Endothelial cell of umbilical vein (primary cell): ENCODE results near the gene AP4M1. TPM values are rescaled to one million over a fixed set of nuclear protein-coding genes. Genes with fewer than 3 reads are reported as not detected.

Source experiments
- BruUV-seq: library from RNA; stranded (reverse); fragments of 400-500 nt; replicated peaks from 2 replicates; lab custom pipeline; 2021; lab: Mats Ljungman, UMichigan
- CTCF ChIA-PET: fragments of 300-600, 350-600 bp; sonication (Branson Sonifier 250); formaldehyde crosslinking; loops from one replicate; lab custom pipeline; 2021; ENCODE audit warnings: antibody characterized with exemption, inconsistent platforms; lab: Charles Lee
- POLR2A ChIA-PET: fragments of 300-600, 350-600 bp; sonication (Branson Sonifier 250); formaldehyde crosslinking; loops from one replicate; lab custom pipeline; 2021; ENCODE audit warnings: antibody characterized with exemption, inconsistent platforms; lab: Charles Lee
- DNase-seq: peaks from one replicate; pipeline ENCODE4 v3.0.0-alpha.2; 2011; ENCODE audit warnings: low read depth, low spot score
- FAIRE-seq: peaks from 2 replicates; lab custom pipeline; 2011; peaks lifted over from hg19 to GRCh38; lab: Jason Lieb, UNC
- H2AFZ ChIP-seq: 2 replicates; pipeline ENCODE4 v1.6.0; 2012; ENCODE audit warnings: low read depth, low read length, control low read depth, inconsistent platforms
- H3K27ac ChIP-seq: 2 replicates; pipeline ENCODE4 v1.5.1; 2011; ENCODE audit warnings: low read depth, mild to moderate bottlenecking, control low read depth, low read length, moderate library complexity; ENCODE audit not compliant: insufficient read depth
- H3K27me3 ChIP-seq, 2 experiments: 2 replicates each; pipeline versions ENCODE4 v1.6.0 to v1.6.1; 2011; ENCODE audit warnings: low read length in 2 of 2, mixed read lengths in 1 of 2; ENCODE audit not compliant: control insufficient read depth in 2 of 2, insufficient read depth in 2 of 2
- H3K36me3 ChIP-seq, 2 experiments: 2 replicates in 1 of 2; 3 replicates in 1 of 2; pipeline ENCODE4 v1.5.1; 2011; ENCODE audit warnings: low read length in 2 of 2, mild to moderate bottlenecking in 1 of 2, moderate library complexity in 1 of 2; ENCODE audit not compliant: control insufficient read depth in 2 of 2, insufficient read depth in 2 of 2; ENCODE audit errors: extremely low read depth in 1 of 2
- H3K4me1 ChIP-seq: 3 replicates; pipeline ENCODE4 v1.5.1; 2011; ENCODE audit warnings: mild to moderate bottlenecking, low read length; ENCODE audit not compliant: control insufficient read depth, insufficient read depth; ENCODE audit errors: extremely low read depth
- H3K4me2 ChIP-seq: 2 replicates; pipeline ENCODE4 v1.6.1; 2011; ENCODE audit warnings: low read length, control low read depth, mixed read lengths; ENCODE audit not compliant: insufficient read depth
- H3K4me3 ChIP-seq, 3 experiments: fragments of 200-600 bp in 1 of 3; sonication (generic), shearing (Covaris generic) in 1 of 3; replicated peaks in 1 of 3; 2 replicates each; pipeline ENCODE4 v1.5.1; 2011 to 2016; ENCODE audit warnings: control low read depth in 3 of 3, low read length in 3 of 3, mild to moderate bottlenecking in 2 of 3, inconsistent platforms in 1 of 3, low read depth in 1 of 3, moderate library complexity in 1 of 3; ENCODE audit not compliant: insufficient read depth in 1 of 3
- H3K79me2 ChIP-seq: 2 replicates; pipeline ENCODE4 v1.6.0; 2012; ENCODE audit warnings: low read length, inconsistent platforms; ENCODE audit not compliant: control insufficient read depth, insufficient read depth
- H3K9ac ChIP-seq: replicated peaks from 2 replicates; pipeline ENCODE3; 2011; ENCODE audit warnings: low read length, control low read depth; ENCODE audit not compliant: insufficient read depth; ENCODE audit errors: extremely low read depth
- H3K9me1 ChIP-seq: replicated peaks from 3 replicates; pipeline ENCODE4 v1.6.0; 2011; ENCODE audit warnings: mild to moderate bottlenecking, low read length; ENCODE audit not compliant: control insufficient read depth, insufficient read depth; ENCODE audit errors: extremely low read depth
- H3K9me3 ChIP-seq: replicated peaks from 2 replicates; pipeline ENCODE4 v1.5.1; 2012; ENCODE audit warnings: low read length, inconsistent platforms; ENCODE audit not compliant: control insufficient read depth, insufficient read depth
- H4K20me1 ChIP-seq: replicated peaks from 2 replicates; pipeline ENCODE3; 2011; ENCODE audit warnings: mild to moderate bottlenecking, low read length; ENCODE audit not compliant: control insufficient read depth, insufficient read depth; ENCODE audit errors: extremely low read depth
- CTCF ChIP-seq, 2 donors: IDR thresholded peaks; 1 replicate in 1 of 2; 2 replicates in 1 of 2; pipeline ENCODE4 v1.5.1; 2011; ENCODE audit warnings: low read length in 2 of 2, mild to moderate bottlenecking in 2 of 2, moderate library complexity in 2 of 2, control low read depth in 1 of 2, inconsistent platforms in 1 of 2, low read depth in 1 of 2; ENCODE audit not compliant: insufficient read depth in 1 of 2; ENCODE audit errors: extremely low read depth in 1 of 2
- EZH2 ChIP-seq: IDR thresholded peaks from 2 replicates; pipeline ENCODE4 v1.6.1; 2012; ENCODE audit warnings: borderline replicate concordance, low read depth, mild to moderate bottlenecking, moderate library complexity, low read length, inconsistent platforms; ENCODE audit not compliant: severe bottlenecking
- FOS ChIP-seq: IDR thresholded peaks from 2 replicates; pipeline ENCODE4 v1.6.1; 2011; ENCODE audit warnings: mild to moderate bottlenecking, low read length, moderate library complexity, borderline replicate concordance; ENCODE audit not compliant: insufficient read depth
- GATA2 ChIP-seq: IDR thresholded peaks from 2 replicates; pipeline ENCODE4 v1.7.0; 2011; ENCODE audit warnings: low read depth, mild to moderate bottlenecking, moderate library complexity, mixed read lengths, low read length; ENCODE audit not compliant: insufficient read length, insufficient read depth
- JUN ChIP-seq: IDR thresholded peaks from 2 replicates; pipeline ENCODE4 v1.6.1; 2011; ENCODE audit warnings: borderline replicate concordance, low read depth; ENCODE audit not compliant: insufficient read length, insufficient read depth
- MAX ChIP-seq: IDR thresholded peaks from 2 replicates; pipeline ENCODE4 v1.6.1; 2011; ENCODE audit not compliant: insufficient read depth, insufficient read length
- MYC ChIP-seq: IDR thresholded peaks from one replicate; pipeline ENCODE4 v1.6.1; 2011; ENCODE audit warnings: mild to moderate bottlenecking, low read depth, low read length
- POLR2A ChIP-seq: IDR thresholded peaks from 2 replicates; pipeline ENCODE4 v1.6.1; 2012; ENCODE audit warnings: low read depth, mild to moderate bottlenecking, control low read depth, low read length
- POLR2AphosphoS5 ChIP-seq: IDR thresholded peaks from 2 replicates; pipeline ENCODE4 v1.6.1; 2012; ENCODE audit warnings: low read depth, mild to moderate bottlenecking, control low read depth, low read length, moderate library complexity; ENCODE audit not compliant: insufficient read depth
- dilution Hi-C: fragments of 300-500 bp; cut with MboI; formaldehyde crosslinking; loops from one replicate; pipeline ENCODE4 v1.15.0; 2019; ENCODE audit warnings: low sequenced_read_pairs; ENCODE audit not compliant: extremely low pct_ligation_motif_present
- intact Hi-C: fragments of 100-400 bp; cut with micrococcal nuclease; formaldehyde crosslinking; loops from one replicate; pipeline ENCODE4 v1.10.0; 2022
- polyA plus RNA-seq, 4 experiments: library from polyadenylated mRNA; depleted of rRNA in 3 of 4; stranded (reverse) in 3 of 4; unstranded in 1 of 4; fragments of >200 nt; gene quantifications; 2 replicates each; pipeline versions ENCODE4 v1.2.1 to v1.2.3, GENCODE V29; 2011 to 2012; ENCODE audit warnings: missing spikeins in 1 of 4
- total RNA-seq: library from RNA; stranded (reverse); gene quantifications from 2 replicates; pipeline ENCODE4 v1.2.3, GENCODE V29; 2021

The AP4M1 gene
- total and polyA plus RNA-seq, 2 donors (not counting 3 experiments of a cell fraction or from before 2014, with no cell fraction given) = 20.5 to 27.4 TPM

DNA sequence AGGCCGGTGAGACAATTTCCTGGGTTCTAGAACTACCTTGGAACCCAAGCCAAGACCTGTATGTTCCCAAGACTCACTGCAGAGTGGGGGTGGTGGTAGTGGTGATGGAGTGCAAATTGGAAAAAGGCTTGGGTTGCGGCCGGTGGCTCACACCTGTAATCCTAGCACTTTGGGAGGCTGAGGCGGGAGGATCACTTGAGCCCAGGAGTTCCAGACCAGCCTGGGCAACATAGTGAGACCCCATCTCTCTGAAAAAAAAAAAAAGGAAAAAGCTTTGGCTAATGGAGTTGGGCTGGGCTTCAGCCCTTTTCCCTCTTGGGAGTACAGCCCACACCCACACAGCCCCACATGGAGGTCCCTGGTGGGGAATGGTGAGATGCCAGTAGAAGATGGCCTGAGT is 4.1 kb downstream of the AP4M1 start:
- intact Hi-C loops = loop anchor here (10.0 kb wide), 1 partner anchor 1019 kb away; the partner anchor contains the start of gene SERPINE1
- H3K36me3 ChIP-seq = peaks cover 9 to 36% of the 10 kb centered on the region in 2 experiments
- CTCF ChIA-PET = no interaction called here

More for the DNA sequence above, 4.1 kb downstream of the AP4M1 start:
- BruUV-seq = no TSS peak
- dilution Hi-C loops = no loop called here
- Histone ChIP-seq H3K79me2 (peaks cover 6% of the 10 kb centered on the region), H2AFZ (no peak overlapping the region), H3K27me3 (no peaks in the 10 kb centered on the region), H3K4me1 (peaks cover 7% of the 10 kb centered on the region), H3K9ac (no peak overlapping the region), H4K20me1 (no peaks in the 10 kb centered on the region), H3K4me2 (no peak overlapping the region), H3K9me1 (no peaks in the 10 kb centered on the region), H3K4me3 (no peak overlapping the region), H3K27ac (no peak overlapping the region), H3K9me3 (no peaks in the 10 kb centered on the region)
- FAIRE-seq (no peak), DNase-seq (no peak)
- TF ChIP-seq MYC (no peak), MAX (no peak), POLR2AphosphoS5 (no peak), GATA2 (no peak), POLR2A (no peak), FOS (no peak), JUN (no peak), CTCF (IDR thresholded peaks at IDR 0.05; ENCODE audit: extremely low read depth in 1 of 2, insufficient read depth in 1 of 2, low read depth in 1 of 2, low read length in 2 of 2) (no peak), EZH2 (no peak)
- POLR2A ChIA-PET = no interaction called here
